Measurements from ENCODE around the gene NXPH3.

DNA sequence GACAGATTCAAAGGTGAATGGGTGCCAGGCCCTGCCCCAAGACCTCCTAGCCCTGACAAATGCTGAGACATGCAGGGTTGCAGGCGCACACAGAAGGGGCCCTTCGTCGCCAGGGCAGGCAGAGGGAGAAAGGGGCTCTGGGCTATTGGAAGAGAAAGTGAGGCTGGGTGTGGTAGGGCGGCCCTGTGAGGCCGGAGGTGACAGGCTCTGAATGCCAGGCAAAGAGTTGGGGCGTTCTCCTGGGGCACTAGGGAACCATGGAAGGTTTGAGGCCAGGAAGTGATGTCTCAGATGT lies 26.4 kb upstream of the NXPH3 start:
- TF ChIP-seq EZH2phosphoT487 (IDR thresholded peaks at IDR 0.05; ENCODE audit: borderline replicate concordance, low read length) = no peak
- TF ChIP-seq, protein P1, sequence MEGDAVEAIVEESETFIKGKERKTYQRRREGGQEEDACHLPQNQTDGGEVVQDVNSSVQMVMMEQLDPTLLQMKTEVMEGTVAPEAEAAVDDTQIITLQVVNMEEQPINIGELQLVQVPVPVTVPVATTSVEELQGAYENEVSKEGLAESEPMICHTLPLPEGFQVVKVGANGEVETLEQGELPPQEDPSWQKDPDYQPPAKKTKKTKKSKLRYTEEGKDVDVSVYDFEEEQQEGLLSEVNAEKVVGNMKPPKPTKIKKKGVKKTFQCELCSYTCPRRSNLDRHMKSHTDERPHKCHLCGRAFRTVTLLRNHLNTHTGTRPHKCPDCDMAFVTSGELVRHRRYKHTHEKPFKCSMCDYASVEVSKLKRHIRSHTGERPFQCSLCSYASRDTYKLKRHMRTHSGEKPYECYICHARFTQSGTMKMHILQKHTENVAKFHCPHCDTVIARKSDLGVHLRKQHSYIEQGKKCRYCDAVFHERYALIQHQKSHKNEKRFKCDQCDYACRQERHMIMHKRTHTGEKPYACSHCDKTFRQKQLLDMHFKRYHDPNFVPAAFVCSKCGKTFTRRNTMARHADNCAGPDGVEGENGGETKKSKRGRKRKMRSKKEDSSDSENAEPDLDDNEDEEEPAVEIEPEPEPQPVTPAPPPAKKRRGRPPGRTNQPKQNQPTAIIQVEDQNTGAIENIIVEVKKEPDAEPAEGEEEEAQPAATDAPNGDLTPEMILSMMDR (conservative IDR thresholded peaks at IDR 0.05; ENCODE audit: low read depth, low read length) = no peak

Data from PC-3 (cell line).